Raji (cell line): Measurements from ENCODE around the gene TREH.

Experiments
- POLR2A ChIP-seq: IDR thresholded peaks from 2 replicates; pipeline ENCODE4 v1.6.1; 2011; ENCODE audit warnings: low read depth, low read length, control low read depth; ENCODE audit not compliant: insufficient read depth

TREH gene

DNA sequence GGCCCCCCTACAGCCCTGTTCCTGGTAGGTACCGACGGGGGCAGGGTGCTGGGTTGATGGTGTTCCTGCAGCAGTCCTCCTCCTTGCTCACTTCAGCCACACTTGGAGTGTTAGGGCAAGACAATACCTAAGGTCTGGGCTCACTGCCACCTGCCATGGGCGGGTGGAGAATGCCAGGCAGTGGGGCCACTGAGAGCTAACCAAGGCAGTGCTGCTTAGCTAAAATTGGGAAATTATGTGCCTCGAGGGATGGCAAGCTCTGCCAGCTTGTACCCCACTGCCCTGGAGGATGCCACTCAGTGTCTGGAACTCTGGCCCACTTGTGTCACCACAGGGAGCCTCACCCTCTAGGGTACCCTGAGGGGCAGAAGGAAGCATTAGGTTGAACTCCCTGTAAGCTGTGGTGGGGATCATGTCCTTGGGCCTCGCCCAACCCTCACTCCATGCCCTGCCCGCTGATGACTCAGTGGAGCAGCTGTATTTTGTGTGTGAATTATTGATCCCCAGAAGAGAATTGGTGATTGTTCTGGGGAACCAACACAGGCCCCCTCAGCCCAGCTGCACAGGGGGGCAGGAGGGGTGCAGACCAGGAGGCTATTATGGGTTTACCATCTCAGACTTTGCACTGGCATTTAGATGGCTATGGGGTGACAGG lies 54.3 kb downstream of the TREH start:
- TF ChIP-seq POLR2A, result no peak

DNA sequence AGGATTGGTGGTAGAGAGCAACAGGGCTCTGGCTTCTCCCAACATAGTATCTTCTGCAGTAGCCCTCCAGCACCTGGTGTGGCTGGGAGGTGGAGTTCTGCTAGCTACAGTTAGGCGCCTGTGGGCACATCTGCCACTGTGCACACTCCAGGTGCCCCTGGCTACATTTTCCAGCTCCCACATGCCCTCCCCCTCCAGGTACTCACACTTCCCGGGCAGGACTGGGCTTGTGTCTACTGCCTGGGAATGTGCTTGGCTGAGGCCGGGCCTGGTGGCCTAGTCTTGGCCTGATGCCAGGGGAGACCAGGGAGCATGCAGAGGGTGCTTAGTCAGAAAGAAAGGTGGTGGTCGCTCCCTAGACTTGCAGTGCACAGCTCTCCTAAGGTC lies 56.2 kb downstream of the TREH start:
- no peak for TF ChIP-seq POLR2A

DNA sequence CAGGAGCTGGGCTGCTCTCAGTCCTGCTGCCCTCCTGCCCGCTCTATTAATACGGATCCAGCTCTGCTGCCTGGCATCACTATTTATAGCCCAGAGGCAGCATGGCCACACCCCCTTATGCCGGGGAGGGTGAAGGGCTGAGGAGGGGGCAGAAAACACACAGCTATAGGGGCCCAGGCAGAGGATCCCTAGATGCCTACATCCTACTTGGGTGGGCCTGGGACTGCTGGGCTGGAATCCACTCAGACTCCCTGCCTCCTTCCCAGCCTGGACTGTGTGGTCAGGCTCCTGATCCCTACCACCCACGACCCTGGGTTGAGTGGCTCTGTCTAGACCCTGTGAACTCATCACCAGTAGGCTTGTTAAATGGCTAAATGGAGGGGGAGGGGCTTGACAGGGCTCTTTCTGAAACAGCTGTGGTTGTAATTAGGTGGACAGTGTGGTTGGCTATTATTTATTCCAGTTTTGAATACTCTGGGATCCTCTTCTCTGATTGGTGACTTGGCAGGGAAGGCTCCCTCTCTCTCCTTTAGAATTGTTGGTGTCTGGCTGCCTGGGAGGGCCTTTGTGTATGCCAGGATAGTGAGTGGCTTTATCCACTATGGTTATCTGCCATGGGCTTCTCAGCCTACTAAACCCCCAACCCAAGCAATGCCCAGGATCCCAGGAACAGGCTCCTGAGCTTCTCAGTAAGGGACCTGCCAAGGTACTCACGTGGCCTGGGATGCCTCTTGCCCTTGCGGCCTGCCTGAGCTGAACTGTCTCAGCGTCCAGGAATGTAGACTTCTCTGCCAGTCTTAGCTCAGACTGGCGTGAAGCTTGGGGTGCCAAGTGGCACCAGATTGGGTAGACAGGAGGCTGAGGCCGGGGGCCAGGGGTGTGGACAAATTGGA lies 56.8 kb downstream of the TREH start:
- no peak for TF ChIP-seq POLR2A

DNA sequence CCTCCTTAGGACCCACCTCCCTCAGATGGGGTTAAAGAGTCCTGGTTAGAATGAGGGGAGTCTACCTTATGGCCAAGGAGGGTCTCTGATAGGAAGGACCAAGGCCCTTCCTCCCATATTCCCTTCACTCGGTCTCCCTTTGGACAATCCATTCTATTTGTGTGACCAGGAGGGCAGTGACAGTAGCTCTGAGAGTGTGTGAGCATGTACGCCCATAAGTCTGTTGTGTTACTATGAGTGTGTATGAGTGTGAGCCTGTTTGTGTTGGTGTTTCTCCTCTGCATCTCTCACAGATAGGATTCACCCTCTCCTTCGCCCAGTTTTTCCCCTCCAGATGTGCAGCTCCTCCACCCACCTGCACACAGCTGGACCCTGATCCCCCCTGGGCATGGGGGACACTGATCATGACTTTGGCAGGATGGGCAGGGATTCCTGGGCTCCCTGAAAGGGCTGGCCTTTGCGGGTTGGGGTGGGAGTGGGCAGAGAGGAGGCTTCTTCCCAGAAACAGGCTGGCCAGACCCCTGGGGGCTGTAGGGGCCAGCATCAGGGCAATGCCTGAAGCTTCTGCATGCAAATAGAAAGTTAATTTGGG lies 57.6 kb downstream of the TREH start:
- TF ChIP-seq POLR2A, result no peak

DNA sequence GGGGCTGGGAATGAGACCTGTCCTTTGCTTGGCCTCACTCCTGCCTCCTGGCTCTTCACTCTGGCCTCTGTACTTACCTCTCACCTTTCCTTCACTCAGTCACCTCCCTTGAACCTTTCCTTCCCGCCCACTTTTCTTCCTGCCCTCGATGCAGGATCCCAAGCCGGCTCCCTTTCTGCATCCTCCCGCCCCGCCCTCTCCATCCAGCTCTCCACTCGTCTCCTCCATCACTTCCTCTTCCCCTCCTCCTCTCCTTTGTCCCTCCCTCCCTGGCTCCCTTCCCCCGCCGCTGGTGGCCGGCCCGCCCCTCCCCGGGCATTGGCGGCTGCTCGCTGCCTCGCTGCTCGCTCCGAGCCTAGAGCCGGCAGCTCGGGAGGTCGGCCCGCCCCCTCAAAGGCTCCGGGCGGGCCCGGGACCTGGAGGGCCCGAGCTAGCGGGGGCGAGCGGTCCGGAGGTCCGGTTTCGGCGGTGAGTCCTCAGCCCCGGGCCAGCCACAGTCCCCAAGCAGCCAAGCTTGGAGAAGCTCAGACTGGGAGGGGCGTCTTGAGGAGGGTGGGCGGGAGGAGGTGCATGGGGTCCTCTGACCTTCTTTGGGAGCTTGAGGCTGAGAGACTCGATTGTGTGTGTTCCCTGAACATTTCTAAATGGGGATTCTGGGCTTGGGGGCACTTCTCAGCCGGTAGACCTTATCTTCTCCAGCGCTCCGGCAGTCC lies 58.2 kb downstream of the TREH start:
- no peak for TF ChIP-seq POLR2A

DNA sequence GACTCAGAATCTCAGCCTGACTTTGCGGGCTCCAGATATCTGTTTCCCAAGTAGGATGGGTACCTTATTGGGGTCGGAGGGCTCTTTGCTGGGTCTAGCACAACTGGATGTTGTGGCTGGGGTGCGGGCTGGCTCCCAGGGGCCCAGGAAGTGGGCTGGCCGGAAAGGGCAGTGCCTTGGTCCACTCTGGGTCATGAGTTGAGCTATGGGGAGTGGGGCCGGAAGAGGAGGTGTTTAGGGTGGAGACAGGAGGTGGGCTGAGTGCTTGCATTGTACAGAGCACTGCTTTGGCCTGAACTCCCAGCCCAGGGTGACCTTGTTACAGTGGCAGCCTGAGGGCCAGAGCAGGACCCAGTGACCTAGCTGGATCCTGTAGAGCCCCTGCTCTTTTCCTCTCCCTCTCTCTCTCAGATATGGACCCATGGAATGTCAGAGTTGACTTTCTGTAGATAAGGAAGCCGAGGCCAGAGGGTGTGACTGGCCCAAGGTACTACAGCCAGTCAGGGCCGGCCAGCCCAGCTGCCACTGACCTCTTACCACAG lies 58.9 kb downstream of the TREH start:
- no peak for TF ChIP-seq POLR2A

DNA sequence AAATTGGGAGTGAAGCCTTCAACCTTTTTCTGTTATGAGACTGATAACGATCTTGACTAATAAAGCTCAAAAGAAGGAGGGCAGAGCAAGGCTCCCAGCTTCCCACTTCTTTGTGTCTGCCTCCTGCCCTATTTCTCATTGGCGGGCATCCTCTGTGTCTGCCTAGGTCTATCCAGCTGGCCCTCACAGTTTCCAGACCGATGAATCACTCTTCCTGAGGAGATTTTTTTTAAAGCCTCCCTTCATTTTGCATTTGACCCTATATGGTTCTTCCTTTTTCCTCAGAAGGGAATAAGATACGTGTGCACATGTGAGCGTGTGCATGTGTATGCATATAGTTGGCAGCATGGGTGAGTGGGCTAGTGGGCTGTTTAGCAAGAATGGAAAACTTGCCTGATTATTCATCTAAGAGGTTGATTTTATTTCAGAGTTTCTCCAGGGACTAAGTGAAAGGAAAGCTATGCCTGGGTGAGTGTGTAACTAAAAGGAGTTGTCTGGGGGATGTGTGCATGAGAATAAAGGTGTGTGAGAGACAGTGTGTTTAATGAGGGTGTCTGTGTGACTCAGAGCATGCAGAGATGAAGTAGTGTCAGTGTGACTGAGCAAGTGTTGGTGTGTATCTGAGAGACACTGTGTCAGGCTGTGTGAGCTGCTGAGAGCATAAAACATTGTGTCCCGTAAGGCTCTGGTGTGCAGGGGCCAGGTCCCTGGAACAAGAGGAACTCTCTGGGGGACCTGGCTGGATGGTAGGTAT lies 59.8 kb downstream of the TREH start:
- no peak for TF ChIP-seq POLR2A

DNA sequence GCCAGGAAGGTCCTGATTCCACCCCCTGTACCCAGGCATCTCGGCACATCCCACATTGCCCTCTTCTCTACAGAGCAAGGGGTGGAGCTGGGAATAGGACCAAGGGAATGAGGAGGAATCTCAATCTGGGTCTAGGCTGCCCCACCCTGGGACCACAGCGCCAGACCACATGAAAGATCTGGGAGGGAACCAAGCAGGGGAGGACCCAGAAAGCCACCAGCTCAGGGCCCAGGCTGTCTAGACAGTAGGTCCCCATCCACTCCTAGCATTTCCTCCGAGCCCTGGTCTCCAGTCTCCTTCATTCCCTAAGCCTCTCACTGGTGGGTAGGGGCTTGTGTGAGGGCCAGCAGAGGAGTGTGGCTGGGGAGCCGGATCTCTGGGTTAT lies 60.5 kb downstream of the TREH start:
- TF ChIP-seq POLR2A, result no peak

DNA sequence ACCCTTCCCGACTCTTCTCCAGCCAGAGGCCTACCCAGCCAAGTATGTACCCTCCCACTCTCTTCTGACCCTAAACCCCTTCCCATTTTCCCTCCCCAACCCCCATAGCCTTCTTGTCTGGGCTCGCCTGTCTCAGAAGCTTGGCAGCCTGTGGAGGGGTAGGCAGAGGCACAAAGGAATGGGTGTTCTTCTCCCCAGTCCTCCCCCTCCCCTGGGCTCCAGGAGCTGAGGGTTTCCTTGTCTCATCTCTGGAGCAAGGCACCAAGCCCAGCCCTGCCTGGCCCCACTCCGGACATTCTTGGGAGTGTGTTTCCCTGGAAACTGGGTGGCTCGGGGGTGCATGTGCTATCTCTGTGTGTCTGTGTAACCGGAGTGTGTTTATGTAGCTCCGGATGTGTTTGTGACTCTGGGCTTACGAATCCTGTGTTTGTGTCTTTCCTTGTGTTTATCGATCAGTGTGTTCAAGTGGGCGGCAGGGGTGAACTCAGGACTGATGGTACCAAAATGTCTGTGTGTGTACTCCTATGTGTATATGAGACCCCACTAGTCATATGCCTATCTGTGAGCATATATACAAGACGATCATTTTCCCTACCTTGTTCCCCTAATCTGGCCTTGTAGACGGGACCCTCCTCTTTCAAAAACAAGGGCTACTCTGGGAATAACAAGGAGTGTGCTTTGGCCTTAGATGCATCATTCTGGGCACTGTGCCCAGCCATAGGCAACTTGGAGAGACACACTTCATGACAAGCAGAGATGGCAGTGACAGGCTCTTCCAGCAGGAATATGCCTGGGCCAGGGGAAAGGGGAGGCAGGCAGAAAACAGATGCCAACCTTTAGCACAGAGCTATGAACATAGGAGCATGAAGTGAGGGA lies 61.1 kb downstream of the TREH start:
- TF ChIP-seq POLR2A, result no peak

DNA sequence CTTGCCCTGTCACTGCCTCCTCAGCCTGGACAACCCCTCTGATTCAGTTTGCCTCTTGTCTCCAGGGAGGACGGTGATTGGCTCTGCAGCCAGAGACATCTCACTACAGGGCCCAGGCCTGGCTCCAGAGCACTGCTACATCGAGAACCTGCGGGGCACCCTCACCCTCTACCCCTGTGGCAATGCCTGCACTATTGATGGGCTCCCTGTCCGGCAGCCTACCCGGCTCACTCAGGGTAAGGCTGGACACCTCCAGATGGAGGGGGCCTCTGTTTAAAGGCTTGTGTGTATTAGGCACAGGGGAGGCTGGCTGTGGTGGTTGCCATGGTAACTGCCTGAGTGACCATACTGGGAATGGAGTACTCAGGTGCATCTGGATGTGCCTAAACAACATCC lies 63.5 kb downstream of the TREH start:
- no peak for TF ChIP-seq POLR2A

DNA sequence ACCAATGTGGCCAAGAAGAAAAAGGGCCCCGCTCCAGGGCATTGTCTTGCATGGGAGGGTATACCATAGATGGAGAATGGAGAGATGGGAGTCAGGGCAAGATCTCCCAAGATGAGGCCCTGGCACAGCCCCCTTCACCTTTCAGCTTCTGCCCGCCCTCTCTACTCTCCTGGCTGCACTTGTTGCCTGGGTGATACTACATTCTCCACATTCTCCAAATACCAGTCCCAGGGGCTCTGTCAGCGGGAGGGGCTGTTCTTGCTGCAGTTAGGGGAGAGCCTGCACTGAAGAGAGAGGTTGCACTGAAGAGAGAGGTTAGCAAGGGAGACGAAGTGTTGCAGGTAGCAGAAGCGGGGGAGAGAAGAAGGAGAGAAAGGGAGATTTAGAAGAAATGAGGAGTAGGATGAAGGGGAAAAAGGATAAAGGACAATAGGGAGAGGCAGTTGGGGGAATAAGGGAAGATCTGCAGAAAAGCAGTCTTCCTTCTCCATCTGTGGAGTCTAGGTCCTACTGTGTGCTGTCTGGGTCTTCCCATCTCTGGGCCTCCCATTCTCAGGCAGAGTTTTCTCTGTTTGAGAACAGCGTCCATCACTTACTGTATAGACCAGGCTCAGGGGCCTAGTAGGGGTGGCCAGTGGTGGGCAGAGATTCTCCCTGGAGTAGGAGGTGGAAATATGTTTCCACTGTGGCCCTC lies 64.0 kb downstream of the TREH start:
- TF ChIP-seq POLR2A, result no peak

DNA sequence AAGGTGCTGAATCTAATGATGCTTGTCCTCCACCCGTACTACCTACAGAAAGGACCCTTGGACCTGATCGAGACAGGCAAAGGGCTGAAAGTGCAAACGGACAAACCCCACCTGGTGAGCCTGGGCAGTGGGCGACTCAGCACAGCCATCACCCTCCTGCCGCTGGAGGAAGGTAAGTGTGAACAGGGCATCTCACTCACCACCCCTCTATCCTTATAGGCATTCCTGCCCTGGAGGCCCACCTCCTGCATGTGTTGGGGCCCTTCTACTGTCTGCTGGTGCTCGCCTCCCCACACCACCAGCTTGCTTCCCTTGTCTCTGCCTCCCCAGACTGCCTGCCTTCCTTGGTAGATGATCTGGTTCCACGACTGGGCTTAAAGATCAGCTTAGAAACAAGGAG lies 64.9 kb downstream of the TREH start:
- no peak for TF ChIP-seq POLR2A

DNA sequence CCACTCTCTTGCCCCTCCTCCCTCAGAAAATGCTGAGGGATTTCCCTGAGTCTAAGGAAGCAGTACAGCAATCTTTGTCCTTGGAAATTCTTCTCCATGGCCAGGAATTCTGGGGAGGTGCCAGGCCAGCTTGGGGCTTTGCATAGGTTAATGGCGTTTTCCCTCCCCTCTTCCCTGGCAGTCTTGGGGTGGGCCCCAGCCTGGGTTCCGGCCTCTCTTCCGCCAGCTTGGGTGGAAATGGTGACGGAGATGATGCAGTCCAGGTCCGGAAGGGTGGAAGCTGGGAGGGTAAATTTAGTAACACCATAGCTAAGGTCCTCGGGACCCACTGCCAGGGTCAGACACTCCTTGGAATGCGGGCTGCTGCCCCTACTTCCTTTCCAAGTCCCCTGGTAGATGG lies 67.1 kb downstream of the TREH start:
- TF ChIP-seq POLR2A, result no peak

DNA sequence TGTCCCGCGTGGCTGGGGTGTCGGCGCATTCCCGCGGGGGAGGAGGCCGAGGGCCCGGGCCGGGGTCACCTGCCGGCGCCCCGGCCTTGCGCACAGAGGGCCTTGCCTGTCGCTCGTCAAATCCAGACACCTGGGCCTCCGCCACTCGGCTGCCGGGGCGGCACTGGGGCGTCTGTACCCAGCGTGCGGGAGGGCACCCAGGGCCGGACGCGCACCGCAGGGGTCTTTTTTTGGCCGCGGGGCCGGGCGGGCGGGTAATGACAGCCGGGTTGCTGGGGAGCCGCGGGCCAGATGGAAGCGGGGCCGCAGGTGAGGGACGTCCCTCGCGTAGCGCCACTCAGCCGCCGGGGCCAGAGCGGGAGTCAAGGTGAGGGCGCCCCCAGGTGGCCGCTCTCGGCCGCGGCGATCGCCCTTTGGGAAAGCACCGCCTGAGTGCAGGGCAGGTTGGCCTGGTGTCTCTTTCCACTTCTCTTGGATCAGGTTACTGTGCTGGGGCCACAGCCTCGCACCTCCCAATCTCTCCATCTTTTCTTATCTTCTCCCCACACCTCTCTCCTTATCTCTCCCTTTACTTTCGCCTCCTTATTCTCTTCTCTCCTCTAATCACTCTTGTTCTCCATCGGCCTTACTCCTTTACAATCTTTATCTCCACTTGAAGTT lies 68.5 kb downstream of the TREH start:
- TF ChIP-seq POLR2A, result no peak
